ENCODE results near the gene FAM53B. TPM values are rescaled to one million over a fixed set of nuclear protein-coding genes. Genes with fewer than 3 reads are reported as not detected.

The FAM53B gene
- total RNA-seq, 1 experiment from 2014 or later: 9.4 TPM

DNA sequence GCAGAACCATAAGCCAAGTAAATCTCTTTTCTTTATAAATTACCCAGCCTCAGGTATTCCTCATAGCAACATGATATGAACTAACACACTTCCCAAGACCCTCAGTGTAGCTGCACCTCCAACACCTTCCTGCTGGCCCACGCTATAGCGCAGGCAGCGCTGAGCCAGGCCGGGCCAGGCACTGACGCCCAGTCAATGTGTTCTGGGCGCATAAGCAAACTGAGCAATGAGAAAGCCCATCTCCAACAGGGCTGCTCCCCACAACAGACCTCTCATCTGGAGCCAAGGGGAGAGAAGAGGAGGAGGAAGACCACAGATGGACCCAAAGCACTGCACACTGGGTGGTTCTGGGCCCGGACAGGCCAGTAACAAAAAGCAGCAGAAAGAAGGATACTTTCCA is 40.8 kb downstream of the FAM53B start:
- no peak overlapping the region for H3K4me3 ChIP-seq
- DNase-seq: no peak
- H3K27me3 ChIP-seq: no peaks in the 10 kb centered on the region
- no peak overlapping the region for H3K27ac ChIP-seq
- no peaks in the 10 kb centered on the region for H3K9me3 ChIP-seq (replicated peaks)
- no peaks in the 10 kb centered on the region for H3K36me3 ChIP-seq
- no peaks in the 10 kb centered on the region for H3K4me1 ChIP-seq

DNA sequence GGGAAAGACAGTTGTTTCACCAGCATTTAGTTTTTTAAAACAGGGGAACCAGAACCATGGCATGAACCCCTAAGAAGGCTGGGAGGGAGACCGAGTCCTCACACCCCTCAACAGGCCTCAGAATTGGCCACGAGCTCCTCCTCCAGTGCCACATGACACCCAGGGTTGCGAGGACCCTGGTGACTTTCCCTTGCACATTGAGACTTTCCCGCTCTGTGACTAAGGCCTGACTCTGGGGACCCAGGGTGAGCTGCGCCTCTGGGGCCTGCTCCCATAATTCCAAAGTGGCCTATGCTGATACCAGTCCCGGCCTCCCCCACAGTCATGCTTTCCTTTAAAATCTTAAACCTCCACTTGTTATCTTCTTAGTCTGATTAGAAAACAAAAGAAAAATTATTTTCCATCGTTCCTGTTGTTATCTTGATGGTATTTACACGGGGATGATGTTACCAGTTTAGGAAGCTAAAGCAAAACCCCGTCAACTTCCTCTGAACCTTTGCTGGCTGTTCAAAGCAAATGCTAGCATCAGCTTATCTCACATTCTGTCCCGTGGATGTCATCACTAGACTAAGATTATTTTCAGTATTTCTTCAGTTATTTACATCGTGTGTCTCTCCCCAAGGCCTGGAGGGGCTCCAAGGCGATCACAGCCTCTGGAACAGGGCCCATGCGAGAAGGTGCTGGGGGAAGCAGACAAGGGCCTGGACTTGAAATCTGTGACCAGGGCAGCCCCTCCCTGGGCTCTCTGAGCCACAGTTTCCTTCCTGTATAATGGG is 42.1 kb downstream of the FAM53B start:
- H3K27ac ChIP-seq: no peak overlapping the region
- no peaks in the 10 kb centered on the region for H3K4me1 ChIP-seq
- no peaks in the 10 kb centered on the region for H3K36me3 ChIP-seq
- no peaks in the 10 kb centered on the region for H3K9me3 ChIP-seq (replicated peaks)
- H3K27me3 ChIP-seq: no peaks in the 10 kb centered on the region
- no peak for DNase-seq
- no peak overlapping the region for H3K4me3 ChIP-seq

DNA sequence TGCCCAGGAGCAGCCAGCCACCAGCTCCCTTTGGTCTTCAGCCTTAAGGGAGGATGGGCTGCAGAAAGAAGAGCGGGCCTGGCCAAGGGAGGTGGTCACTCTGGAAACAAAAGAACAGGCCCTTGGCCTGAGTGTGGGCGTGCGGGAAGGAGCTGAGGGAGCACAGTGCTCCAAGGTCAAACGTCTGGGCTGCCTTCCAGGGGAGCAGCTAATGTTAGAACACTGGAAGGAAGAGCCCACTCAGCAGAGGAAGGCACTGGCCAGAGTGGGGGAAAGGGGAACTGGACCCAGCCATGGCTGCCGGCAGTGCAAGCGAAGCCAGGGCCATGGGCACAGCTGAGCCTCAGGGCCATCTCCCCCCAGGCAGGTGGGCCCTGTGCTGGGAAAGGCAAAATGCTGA is 42.7 kb downstream of the FAM53B start:
- no peak for DNase-seq
- Histone ChIP-seq H3K4me3 (no peak overlapping the region), H3K36me3 (no peaks in the 10 kb centered on the region), H3K27ac (no peak overlapping the region), H3K27me3 (no peaks in the 10 kb centered on the region), H3K4me1 (no peaks in the 10 kb centered on the region), H3K9me3 (replicated peaks) (no peaks in the 10 kb centered on the region)

DNA sequence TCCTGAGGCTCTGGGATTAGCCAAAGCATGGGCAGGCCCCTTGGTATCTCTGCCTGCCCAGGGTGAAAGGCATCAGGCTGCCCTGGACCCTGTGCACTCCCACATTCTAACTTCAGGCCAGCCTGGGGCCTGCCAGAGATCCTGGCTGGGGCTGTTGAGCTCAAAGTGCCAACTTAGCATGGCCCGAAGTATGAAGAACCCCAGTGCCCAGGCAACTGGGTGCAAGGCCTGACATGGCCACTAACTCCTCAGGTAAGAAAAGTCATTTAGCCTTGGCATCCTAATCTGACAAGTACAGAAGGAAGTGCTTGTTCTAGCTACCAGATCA is 43.2 kb downstream of the FAM53B start:
- no peak overlapping the region for H3K27ac ChIP-seq

DNA sequence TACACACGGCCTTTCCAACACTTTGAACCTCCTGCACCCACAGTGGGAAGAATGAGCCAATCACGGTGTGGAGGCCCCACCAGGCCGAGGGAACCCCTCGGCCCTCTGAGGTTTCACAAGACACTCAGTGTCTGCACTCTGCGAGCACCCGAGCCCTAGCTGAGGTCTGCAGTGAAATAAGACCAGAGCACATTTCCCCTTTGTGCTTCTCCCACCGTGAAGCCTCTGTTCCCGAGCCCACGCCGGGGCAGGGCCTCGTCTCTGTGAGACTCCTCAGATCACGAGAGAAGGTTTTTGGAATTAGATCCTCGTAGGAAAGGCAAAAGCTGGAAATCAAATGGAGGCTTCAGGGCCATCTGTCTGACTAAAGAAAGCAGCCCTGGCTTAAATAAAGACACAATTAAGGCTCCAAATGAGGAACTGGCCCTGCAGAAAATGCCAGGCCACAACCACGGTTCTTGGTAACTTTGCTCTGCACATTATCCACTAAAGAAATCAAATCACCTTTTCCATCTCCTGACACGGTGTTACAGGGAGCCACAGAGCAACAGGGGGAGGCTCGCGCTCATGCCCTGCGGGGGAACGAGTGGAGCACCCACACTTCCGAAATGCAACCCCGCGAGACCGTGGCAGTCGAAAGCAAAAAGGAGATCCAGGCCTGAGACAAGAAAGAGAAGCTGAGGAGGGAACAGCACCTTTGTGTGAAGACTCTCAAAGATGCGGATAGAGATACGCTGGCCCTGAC is 43.7 kb downstream of the FAM53B start:
- Histone ChIP-seq H3K36me3 (0 out of 2 replicates have a peak, but pooled peaks cover 1% of the 10 kb centered on the region), H3K27ac (no peak overlapping the region)

More for the DNA sequence above, 43.2 kb downstream of the FAM53B start:
- no peak overlapping the region for H3K4me3 ChIP-seq
- H3K36me3 ChIP-seq: no peaks in the 10 kb centered on the region
- DNase-seq: no peak
- no peaks in the 10 kb centered on the region for H3K27me3 ChIP-seq
- no peaks in the 10 kb centered on the region for H3K9me3 ChIP-seq (replicated peaks)
- H3K4me1 ChIP-seq: no peaks in the 10 kb centered on the region

DNA sequence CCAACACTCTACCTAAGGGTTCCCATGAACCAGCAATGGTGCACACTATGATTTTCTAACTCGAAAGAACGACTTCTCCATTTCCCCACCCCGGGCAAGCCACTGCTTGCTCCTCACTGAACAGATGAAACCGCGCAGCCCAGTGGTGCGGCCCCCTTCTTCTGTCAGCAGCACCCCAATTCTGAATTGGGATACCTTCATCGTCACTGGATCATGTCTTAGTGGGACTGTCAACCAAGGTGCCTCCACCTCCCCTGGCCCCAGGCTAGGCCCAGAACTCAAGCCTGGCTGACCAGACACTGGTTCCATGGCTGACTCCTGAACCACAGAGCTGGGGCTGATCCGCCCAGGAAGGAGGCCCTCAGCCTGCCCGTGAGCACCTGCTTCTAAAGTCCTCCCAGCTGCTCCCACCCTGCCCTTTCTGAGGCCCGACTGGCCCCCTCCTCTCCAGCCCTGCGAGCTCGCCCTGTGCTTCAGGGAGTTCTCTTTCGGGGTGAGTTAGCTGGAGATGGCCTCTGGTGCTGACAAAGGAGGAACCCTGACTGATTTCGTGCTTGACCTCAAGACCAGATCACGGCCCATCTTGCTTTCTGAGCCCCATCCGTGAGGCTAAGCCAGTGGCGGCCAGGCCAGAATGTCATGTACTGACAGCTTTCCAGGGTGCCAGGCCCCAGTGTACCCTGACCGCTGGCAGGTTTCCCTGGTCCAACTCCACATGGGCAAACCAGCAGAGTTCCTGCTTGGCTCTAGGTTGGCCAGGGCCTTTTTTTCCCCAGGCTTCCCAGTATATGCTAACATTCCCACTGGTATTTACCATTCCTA is 44.5 kb downstream of the FAM53B start:
- Histone ChIP-seq H3K36me3 (0 out of 2 replicates have a peak, but pooled peaks cover 3% of the 10 kb centered on the region), H3K4me3 (no peak overlapping the region), H3K4me1 (no peaks in the 10 kb centered on the region), H3K27me3 (no peaks in the 10 kb centered on the region), H3K9me3 (replicated peaks) (no peaks in the 10 kb centered on the region), H3K27ac (no peak overlapping the region)
- no peak for DNase-seq

More for the DNA sequence above, 43.7 kb downstream of the FAM53B start:
- Histone ChIP-seq H3K4me3 (no peak overlapping the region), H3K27me3 (no peaks in the 10 kb centered on the region), H3K4me1 (no peaks in the 10 kb centered on the region), H3K9me3 (replicated peaks) (no peaks in the 10 kb centered on the region)
- no peak for DNase-seq

DNA sequence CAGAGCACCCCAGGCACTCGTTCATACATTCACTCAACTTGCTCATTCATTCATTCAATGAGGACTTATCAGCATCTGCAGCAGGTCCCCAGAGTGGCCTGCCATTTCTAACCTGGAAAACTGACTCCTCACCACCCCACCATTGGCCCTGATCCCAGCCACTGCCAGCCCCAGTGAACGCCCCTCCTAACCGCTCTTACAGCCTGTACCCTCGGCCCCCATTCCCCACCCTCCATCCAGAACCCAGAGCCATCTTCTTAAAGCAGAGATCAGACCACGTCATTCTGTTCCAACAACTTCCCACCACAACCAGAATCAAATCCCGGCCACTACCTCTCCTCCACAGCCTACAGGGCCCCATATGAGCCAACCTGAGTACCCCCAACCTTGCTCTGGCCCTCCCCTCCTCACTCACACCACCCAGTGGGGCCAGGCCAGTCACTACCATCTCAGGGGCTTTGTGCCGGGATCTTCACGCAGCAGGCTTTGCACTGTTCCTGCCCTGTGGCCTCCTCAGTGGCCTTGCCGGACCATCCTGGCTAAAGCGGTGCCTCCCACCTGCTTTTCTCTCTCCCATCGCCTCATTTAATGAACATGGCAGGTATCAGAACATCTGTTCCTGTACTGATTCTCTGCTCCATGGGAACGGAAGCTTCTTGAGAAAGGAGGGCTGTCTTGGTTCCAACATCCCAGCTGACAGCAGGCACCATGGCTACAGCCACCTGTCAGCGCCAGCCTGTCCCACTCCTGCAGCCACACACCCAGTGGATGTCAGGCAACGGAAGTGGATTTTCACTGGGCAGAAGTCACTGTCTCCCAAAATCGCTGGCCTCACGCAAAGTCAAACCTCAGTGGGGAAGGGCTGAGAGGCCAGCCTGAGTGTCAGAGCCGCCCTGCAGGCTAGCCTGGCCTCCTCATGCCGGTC is 45.4 kb downstream of the FAM53B start:
- Histone ChIP-seq H3K9me3 (replicated peaks) (no peaks in the 10 kb centered on the region), H3K4me1 (no peaks in the 10 kb centered on the region), H3K27me3 (no peaks in the 10 kb centered on the region), H3K36me3 (0 out of 2 replicates have a peak, but pooled peaks cover 3% of the 10 kb centered on the region), H3K27ac (no peak overlapping the region), H3K4me3 (no peak overlapping the region)
- DNase-seq: no peak

DNA sequence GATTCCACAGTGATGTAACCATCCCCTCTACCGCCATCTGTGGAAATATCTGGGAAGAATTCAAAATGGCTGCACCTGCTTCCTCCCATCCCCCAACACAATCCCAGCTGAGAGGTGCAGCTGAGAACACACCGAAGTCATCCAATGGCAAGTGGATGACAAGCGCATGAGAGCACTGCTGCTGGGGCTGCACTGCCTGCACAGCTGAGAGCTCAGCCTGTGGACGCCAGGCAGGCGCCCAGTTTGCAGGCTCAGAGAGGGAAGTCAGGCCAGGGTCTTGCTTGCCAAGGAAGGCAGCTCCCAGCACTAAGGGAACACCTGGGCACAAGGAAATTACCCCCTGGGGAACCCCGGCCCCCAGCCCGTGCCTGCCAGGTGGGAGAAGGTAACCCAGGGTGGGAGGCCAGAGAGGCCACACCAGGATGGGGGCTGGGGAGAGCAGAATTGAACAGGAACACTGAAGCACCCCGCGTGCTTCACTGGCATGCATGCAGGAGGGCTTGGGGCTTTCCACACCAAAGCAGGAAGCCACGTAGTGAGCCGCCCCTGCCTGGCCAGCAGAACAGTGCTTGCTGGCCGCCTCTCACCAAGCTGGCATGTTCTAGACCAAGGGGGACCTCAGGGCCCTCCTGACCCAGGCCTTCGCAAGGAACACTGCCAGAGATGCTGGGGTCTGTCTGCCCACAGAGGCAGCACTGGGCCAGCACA is 46.2 kb downstream of the FAM53B start:
- H3K27ac ChIP-seq: no peak overlapping the region
- H3K4me1 ChIP-seq: no peaks in the 10 kb centered on the region
- no peaks in the 10 kb centered on the region for H3K27me3 ChIP-seq
- no peaks in the 10 kb centered on the region for H3K9me3 ChIP-seq (replicated peaks)
- H3K36me3 ChIP-seq: 0 out of 2 replicates have a peak, but pooled peaks cover 3% of the 10 kb centered on the region
- H3K4me3 ChIP-seq: no peak overlapping the region
- no peak for DNase-seq

DNA sequence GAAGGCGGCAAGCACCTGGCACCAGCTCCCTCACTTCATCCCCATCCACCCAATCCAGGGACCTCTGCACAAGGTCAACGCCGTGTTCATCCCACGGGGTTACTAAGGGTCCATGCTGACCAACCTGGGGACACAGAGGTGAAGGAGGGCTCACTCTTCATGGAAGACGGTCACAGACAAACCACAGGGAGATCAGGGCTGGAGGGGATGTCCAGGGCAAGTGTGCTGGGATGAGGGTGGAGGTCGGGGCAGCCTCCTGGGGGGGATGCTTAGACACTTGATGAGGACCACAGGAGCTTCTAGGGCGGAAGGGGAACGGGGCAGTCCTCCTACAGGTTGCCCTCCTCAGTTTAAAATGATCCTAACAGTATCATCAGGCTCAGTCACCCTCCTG is 46.7 kb downstream of the FAM53B start:
- Histone ChIP-seq H3K9me3 (replicated peaks) (no peaks in the 10 kb centered on the region), H3K27ac (no peak overlapping the region), H3K4me1 (no peaks in the 10 kb centered on the region), H3K36me3 (0 out of 2 replicates have a peak, but pooled peaks cover 3% of the 10 kb centered on the region), H3K4me3 (no peak overlapping the region), H3K27me3 (no peaks in the 10 kb centered on the region)
- DNase-seq: no peak

DNA sequence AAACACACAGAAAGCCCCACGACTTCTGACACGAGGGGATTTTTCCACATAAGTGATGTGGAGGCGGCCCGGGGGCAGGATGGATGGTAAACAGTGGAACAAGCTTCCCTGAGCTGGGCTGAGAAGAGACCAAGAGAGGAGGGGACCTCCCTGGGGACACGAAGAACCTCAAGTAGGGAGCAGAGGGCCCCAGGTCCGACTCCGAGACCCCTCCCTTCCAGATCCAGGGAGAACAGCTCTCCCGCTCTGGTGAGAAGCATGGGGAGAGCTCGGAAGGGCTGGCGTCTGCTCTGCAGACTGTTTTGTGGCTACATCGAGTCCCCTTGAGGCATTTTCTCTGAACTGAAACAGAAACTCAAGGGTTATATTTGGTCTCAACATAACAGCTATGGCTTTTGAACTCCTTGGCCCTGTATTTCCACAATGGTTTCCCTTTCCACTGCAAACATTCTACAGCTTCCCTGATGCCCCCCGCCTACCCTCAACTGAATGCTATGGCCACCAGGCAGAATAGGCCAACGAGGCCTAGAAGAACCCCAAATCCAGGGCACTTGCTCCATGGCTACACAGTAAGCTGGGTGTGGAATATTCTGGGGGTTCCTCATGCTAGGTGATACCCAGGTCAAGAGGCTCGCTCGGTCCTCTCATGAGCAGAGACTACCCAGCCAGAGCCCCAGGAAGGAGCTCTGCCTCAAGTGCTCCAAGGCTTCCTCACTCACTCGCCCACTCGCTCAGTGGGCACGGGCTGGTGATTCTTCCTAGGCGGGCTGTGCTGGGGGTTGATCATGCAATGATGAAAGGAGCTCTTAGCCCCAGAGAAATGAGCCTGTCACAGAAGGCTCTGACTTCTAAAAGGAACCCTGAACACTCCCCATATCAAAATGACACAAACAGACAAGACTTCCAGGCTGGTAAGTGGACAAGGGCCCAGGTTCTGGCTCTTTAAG is 47.5 kb downstream of the FAM53B start:
- Histone ChIP-seq H3K9me3 (replicated peaks) (no peaks in the 10 kb centered on the region), H3K4me1 (no peaks in the 10 kb centered on the region), H3K27ac (no peak overlapping the region), H3K4me3 (no peak overlapping the region), H3K36me3 (0 out of 2 replicates have a peak, but pooled peaks cover 3% of the 10 kb centered on the region), H3K27me3 (no peaks in the 10 kb centered on the region)
- DNase-seq: no peak

DNA sequence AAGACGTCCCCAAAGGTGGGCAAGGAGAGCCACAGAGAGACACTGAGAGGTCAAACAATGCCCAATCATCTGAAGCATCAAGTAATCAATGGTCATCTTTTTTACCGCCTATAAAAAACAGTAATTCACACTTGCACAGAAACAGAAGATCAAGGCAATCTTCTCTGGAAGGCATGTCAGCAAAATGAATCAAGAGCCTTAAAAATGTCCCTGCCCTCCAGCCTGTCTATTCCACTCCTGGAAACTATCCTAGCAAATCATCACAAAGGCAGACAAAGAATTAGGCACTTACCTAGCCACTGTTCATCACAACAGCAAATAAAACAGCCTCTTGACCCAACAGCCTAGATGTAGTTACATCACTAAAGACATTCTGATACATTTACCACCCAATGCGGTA is 48.9 kb downstream of the FAM53B start:
- no peak overlapping the region for H3K4me3 ChIP-seq
- no peaks in the 10 kb centered on the region for H3K4me1 ChIP-seq
- no peaks in the 10 kb centered on the region for H3K27me3 ChIP-seq
- DNase-seq: no peak
- 0 out of 2 replicates have a peak, but pooled peaks cover 3% of the 10 kb centered on the region for H3K36me3 ChIP-seq
- H3K27ac ChIP-seq: no peak overlapping the region
- no peaks in the 10 kb centered on the region for H3K9me3 ChIP-seq (replicated peaks)

DNA sequence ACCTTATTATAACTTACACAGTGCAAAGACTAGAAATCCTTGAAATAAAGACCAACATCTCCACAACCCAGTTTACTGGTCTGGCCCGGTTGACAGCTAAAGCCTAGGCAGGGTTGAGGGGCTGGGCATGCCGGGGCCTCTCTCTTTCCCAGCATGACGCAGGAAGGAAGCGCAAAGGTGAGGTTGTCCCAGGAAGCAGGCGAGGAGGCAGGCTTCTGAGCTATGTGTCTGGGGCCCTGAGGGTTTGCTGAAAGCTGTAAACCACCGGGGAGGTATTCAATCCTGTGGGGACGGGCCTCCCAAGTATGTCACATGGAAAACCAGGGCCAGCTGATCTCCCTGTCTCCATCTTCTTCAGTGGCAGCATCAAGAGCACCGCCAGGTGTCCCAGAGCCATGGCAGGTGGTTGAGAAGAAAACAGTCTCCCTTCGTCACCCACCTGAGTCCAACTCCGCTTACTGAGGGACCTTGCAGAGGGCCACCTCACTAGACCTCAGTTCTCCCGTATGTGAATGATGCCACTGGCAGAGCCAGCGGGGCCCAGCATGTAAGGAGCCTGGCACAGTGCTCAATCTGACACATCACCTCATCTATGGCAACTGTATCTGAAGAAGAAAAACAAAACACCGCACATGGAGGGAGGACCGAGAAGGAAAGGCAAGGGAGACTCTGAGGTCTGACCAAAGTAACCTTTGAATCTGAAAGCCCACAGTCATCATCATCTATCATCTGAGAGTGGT is 49.5 kb downstream of the FAM53B start:
- Histone ChIP-seq H3K4me3 (no peak overlapping the region), H3K9me3 (replicated peaks) (no peaks in the 10 kb centered on the region), H3K27me3 (no peaks in the 10 kb centered on the region), H3K36me3 (0 out of 2 replicates have a peak, but pooled peaks cover 3% of the 10 kb centered on the region), H3K27ac (no peak overlapping the region), H3K4me1 (no peaks in the 10 kb centered on the region)
- no peak for DNase-seq

All from SJCRH30 (cell line).